ENCODE measurements around the gene PCDHGC5.

PCDHGC5 gene

GRCh38 chr5:141513627-141514329 is 24.9 kb downstream of the PCDHGC5 start:
- DNase-seq = peak; percentile 71

GRCh38 chr5:141514330-141515133 is 25.7 kb downstream of the PCDHGC5 start:
- no peak for DNase-seq

GRCh38 chr5:141515141-141515540 is 26.3 kb downstream of the PCDHGC5 start:
- DNase-seq = no peak

- no peak for DNase-seq
These were observed 27.2 kb downstream of the PCDHGC5 start for GRCh38 chr5:141515946-141516671.

- DNase-seq = no peak
These were observed 27.8 kb downstream of the PCDHGC5 start for GRCh38 chr5:141516672-141517025.

- no peak for DNase-seq
These were observed 28.4 kb downstream of the PCDHGC5 start for GRCh38 chr5:141517312-141517711.

GRCh38 chr5:141517880-141518617 is 29.2 kb downstream of the PCDHGC5 start:
- no peak for DNase-seq

- no peak for DNase-seq
These were observed 29.7 kb downstream of the PCDHGC5 start for GRCh38 chr5:141518618-141519015.

- DNase-seq = no peak
These were observed 31.0 kb downstream of the PCDHGC5 start for GRCh38 chr5:141519605-141520565.

- DNase-seq = no peak
These were observed 32.4 kb downstream of the PCDHGC5 start for GRCh38 chr5:141521244-141521781.

- no peak for DNase-seq
These were observed 33.4 kb downstream of the PCDHGC5 start for GRCh38 chr5:141522301-141522700.

- DNase-seq = no peak
These were observed 35.1 kb downstream of the PCDHGC5 start for GRCh38 chr5:141523991-141524390.

- DNase-seq = peak; percentile 50
These were observed 36.0 kb downstream of the PCDHGC5 start for GRCh38 chr5:141524604-141525597.

- DNase-seq = no peak
These were observed 36.8 kb downstream of the PCDHGC5 start for GRCh38 chr5:141525653-141526052.

- no peak for DNase-seq
These were observed 38.5 kb downstream of the PCDHGC5 start for GRCh38 chr5:141527426-141527825.

- DNase-seq = no peak
These were observed 39.6 kb downstream of the PCDHGC5 start for GRCh38 chr5:141528291-141528984.

- DNase-seq = no peak
These were observed 40.1 kb downstream of the PCDHGC5 start for GRCh38 chr5:141529002-141529401.

- DNase-seq = no peak
These were observed 41.0 kb downstream of the PCDHGC5 start for GRCh38 chr5:141529873-141530272.

- no peak for DNase-seq
These were observed 43.8 kb downstream of the PCDHGC5 start for GRCh38 chr5:141532726-141533125.

GRCh38 chr5:141533897-141534296 is 45.0 kb downstream of the PCDHGC5 start:
- DNase-seq = no peak
